Mucosa of gallbladder (tissue), 1 donor: ENCODE data around the gene KIAA1217. TPM values are rescaled to one million over a fixed set of nuclear protein-coding genes. Genes with fewer than 3 reads are reported as not detected.

Experiments used
- DNase-seq: peaks from one replicate; pipeline ENCODE4 v3.0.0-alpha.2; 2020; ENCODE audit warnings: low spot score
- total RNA-seq: library from RNA; stranded (reverse); gene quantifications from one replicate; pipeline ENCODE4 v1.2.1, GENCODE V29; 2021
- donor health status: DM: no; HTN: no; CAD: no.

KIAA1217 gene
- total RNA-seq, 1 donor from 2014 or later = 44.0 TPM

DNA sequence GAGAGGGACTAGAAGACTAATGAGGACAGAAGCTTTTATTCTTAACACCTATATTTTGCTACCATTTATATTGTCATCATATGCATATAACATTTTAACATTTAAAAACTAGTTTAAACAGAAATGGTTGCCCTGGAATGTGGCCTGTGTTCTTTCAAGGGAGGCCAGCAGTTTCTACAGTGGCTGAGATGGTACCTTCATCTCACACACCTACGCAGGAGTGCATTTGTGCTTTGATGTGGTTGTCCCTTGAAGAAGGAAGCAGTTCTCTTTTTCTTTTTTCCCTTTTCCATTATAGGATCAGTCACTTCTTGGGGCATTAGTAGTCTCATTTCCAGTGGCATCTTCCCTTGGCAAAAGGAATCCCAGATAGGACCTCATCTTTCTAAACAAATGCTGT lies 38.9 kb downstream of the KIAA1217 start:
- no peak for DNase-seq

DNA sequence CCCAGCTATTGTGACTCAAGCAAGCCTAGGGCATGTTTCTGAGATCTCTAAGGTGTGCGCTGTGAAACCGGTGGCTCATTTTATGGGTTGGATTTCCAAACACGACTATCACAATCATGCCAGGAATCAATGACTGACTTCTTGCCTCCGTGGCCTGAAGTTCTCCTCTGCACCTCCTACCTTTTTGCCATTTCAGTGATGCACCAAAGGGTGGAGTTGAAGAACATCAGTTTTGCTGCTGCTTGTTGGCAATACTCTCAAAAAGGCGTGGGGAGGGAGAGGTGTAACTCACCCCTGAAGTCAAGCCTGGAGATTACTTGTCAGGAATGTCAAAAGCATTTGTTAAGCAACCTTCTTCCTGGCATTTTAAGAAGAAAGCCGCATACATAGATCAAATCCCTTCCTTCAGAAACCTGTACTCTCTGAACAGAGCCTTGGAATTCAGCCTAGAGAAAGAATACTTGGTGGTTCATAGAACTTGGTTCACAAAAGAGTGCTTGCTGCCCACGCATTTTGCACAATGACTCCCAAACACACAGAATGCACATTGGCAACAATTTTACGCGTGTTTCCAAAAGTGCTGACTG lies 41.0 kb downstream of the KIAA1217 start:
- DNase-seq = no peak

- DNase-seq = no peak
Measured at GRCh38 chr10:24251547-24251946, 42.6 kb downstream of the KIAA1217 start.

DNA sequence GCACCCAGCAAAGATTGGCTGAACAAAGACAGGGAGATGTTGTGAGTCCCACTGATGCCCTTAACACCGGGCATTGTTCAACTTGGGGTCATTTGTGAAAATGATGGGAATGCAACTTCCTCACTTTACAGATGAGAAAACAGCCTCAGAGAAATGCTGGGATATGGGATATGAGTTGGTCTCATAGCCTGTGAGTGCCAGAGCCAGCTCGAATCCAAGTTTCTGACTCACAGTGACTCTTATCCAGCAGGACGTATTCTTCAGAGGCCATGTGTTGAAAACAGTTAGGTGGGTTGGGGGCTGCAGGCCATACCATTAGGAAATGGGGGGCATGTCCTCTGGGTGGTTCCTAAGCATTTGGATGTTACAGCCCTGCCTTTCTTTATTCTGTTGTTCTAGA lies 45.2 kb downstream of the KIAA1217 start:
- DNase-seq = no peak

DNA sequence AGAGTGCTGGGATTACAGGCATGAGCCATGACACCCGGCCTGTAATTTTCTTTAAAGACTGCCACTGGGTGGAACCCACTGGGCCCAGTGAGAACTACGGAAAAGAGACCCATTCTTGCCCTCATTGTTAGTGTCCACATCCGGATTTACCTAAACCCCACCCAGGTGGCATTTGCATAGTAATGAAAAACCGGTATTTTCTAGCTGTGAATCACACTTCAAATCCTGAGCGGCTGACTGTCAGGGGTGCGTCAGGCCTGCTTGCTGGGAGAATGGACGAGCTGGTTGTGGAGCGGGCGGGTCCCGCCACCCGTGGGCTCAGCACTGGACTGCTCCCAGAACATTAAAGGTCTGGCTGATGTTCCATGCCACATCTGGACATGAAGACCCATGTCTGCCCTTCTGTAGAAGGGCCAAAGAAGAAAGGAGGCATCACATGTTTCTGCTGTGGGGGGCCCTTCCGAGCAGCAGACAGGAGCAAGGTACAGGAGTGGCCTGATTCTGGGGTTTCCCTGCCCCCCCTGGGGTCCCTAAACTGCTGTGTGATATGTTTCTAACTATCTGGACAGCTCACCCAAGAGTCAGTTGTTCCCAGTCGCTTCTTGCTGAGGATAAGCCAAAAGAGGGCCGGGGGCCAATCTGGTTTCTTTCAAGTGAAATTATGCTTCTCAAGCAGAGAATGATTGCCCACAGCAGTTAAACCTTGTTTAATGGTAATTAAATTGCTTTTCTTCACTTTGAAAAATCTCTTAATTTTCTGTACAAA lies 46.4 kb downstream of the KIAA1217 start:
- DNase-seq = no peak

DNA sequence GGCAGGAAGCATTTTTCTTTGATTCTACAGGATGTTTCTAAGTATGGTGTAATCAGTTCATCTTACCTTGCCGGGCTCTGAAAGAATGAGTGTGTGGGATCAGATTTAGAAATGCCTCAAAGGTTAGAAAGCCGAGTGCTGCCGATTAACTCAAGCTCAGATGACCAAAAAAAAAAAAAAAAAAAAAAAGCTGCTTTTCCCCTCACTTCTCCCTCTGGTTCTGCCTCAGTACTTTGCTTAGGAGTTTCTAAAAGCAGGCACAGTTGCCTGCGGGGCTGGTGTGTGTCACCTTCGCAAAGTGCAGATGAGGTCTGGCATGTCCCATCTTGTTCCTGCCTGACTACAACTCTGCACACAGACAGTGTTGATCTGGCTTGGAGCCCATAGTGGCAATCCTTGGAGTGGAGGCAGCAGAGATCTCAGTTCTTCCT lies 47.0 kb downstream of the KIAA1217 start:
- no peak for DNase-seq

DNA sequence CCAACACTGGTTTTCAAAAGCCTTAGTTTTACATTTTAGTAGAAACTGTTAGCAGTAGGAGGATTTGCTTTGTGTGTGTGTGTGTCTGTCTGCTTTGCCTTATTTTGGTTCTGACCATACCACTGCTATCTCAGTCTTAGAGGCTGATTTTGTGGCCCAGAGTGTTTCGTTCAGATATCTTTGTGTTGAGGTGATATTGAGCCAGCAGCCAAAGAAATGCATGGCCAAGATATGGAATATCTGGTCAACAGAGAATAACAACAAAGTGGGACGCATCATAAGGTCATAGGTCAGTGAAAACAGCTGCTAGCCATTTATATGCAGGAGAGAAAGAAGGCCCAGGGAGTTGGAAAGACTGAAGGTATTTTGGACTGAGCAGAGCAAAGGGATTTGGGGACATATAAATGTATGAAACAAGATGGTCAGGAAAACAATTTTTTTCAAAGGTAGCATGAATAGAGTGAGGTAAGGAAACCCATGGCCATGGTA lies 47.7 kb downstream of the KIAA1217 start:
- DNase-seq = no peak

GRCh38 chr10:24257588-24257987 lies 48.6 kb downstream of the KIAA1217 start:
- DNase-seq = no peak

- DNase-seq = no peak
Measured at GRCh38 chr10:24259365-24260130, 50.6 kb downstream of the KIAA1217 start.

- no peak for DNase-seq
Measured at GRCh38 chr10:24261627-24262026, 52.7 kb downstream of the KIAA1217 start.

GRCh38 chr10:24262929-24263590 lies 54.1 kb downstream of the KIAA1217 start:
- DNase-seq = peak; percentile 48

- no peak for DNase-seq
Measured at GRCh38 chr10:24269476-24269875, 60.5 kb downstream of the KIAA1217 start.

- DNase-seq = no peak
Measured at GRCh38 chr10:24272374-24272773, 63.4 kb downstream of the KIAA1217 start.

- no peak for DNase-seq
Measured at GRCh38 chr10:24277277-24277676, 68.3 kb downstream of the KIAA1217 start.

GRCh38 chr10:24277771-24278170 lies 68.8 kb downstream of the KIAA1217 start:
- DNase-seq = peak; percentile 19

DNA sequence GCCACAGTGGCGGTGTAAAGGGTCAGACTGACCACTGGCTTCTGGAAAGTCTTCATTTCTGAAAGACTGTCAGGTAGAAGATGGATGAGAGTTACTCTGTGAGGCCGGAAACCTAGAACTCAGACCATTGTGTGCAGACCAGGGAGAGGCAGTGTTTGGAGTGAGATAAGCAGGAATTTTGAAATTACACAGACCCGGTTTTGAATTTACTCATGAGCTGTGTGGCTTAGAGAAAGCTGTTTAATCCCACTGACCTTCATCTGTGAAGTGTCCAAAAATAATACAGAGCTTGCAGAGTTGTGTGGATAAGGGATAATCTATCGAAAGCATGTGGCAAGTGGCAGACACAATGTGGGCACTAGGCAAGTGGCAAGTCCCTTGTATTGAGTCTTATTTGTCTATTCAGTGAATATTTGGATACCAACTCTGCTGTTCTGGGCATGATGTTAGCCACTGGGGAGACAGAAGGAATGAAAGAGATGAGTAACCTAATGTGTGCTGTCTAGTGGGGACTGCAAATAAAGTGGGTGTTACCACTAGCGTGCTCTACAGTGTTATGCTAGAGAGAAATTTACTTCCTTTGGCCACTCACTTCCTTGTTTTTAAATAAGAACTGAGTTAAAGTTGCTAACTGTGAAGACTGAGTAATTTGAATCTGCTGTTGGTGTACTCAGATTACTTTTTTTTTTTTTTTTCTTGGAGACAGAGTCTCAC lies 69.4 kb downstream of the KIAA1217 start:
- no peak for DNase-seq

GRCh38 chr10:24279166-24279565 lies 70.2 kb downstream of the KIAA1217 start:
- no peak for DNase-seq

GRCh38 chr10:24287559-24288195 lies 78.7 kb downstream of the KIAA1217 start:
- no peak for DNase-seq

- DNase-seq = no peak
Measured at GRCh38 chr10:24288581-24288980, 79.6 kb downstream of the KIAA1217 start.

DNA sequence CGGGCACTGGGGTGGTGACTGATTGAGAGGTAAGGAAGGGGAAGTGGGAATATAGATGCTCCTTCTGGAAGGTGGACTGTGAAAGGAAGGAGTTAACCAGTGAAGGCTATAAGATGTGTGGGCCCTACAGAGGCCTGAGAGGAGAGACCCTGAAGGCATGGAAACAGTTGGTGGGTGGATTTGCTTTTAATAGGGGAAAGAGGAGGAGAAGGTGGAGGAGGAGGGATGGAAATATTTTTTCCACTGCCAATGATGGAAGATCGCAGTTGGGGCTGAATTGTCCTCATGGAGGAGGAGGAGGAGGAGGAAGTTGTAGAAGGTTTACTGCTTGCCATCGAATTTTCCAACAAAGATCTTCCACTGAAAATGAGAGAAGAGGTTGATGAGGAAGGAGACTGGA lies 80.3 kb downstream of the KIAA1217 start:
- DNase-seq = no peak
